Activated CD4-positive, alpha-beta T cell treated with anti-CD3 and anti-CD28 coated beads, Interleukin-2, amount 50 U/mL, for 24 hours (primary cell): ENCODE data around the gene GRIP2.

Experiments
- DNase-seq, 2 donors: peaks; one replicate each; pipeline ENCODE4 v3.0.0-alpha.2; 2020; ENCODE audit warnings: low read depth in 1 of 2, low spot score in 1 of 2

GRIP2 gene

GRCh38 chr3:14539742-14540491 lies at the start of gene GRIP2:
GRIP2 (minus strand) TSS chr3:14540342; CDS start chr3:14540308, 34 bp downstream.
- DNase-seq, result no peak

- DNase-seq, result no peak
Measured at GRCh38 chr3:14588425-14589112, 48.4 kb upstream of the GRIP2 start.

GRCh38 chr3:14587740-14588360 lies 47.7 kb upstream of the GRIP2 start:
- DNase-seq, result no peak

GRCh38 chr3:14586611-14587010 lies 46.5 kb upstream of the GRIP2 start:
- DNase-seq, result no peak

- DNase-seq, result no peak
Measured at GRCh38 chr3:14583548-14584091, 43.5 kb upstream of the GRIP2 start.

GRCh38 chr3:14582045-14582410 lies 41.9 kb upstream of the GRIP2 start:
- no peak for DNase-seq

- DNase-seq, result no peak
Measured at GRCh38 chr3:14581334-14582044, 41.3 kb upstream of the GRIP2 start.

GRCh38 chr3:14577897-14578296 lies 37.8 kb upstream of the GRIP2 start:
- no peak for DNase-seq

GRCh38 chr3:14576163-14576562 lies 36.0 kb upstream of the GRIP2 start:
- no peak for DNase-seq

GRCh38 chr3:14574183-14574582 lies 34.0 kb upstream of the GRIP2 start:
- DNase-seq, result no peak

GRCh38 chr3:14573706-14574105 lies 33.6 kb upstream of the GRIP2 start:
- DNase-seq, result no peak

GRCh38 chr3:14570864-14571263 lies 30.7 kb upstream of the GRIP2 start:
- no peak for DNase-seq

- no peak for DNase-seq
Measured at GRCh38 chr3:14570089-14570488, 29.9 kb upstream of the GRIP2 start.

GRCh38 chr3:14569474-14570000 lies 29.4 kb upstream of the GRIP2 start:
- DNase-seq, result no peak

- DNase-seq, result no peak
Measured at GRCh38 chr3:14568269-14568668, 28.1 kb upstream of the GRIP2 start.

GRCh38 chr3:14566812-14567211 lies 26.7 kb upstream of the GRIP2 start:
- no peak for DNase-seq

- DNase-seq, result no peak
Measured at GRCh38 chr3:14565868-14566588, 25.9 kb upstream of the GRIP2 start.

- DNase-seq, result no peak
Measured at GRCh38 chr3:14564741-14565140, 24.6 kb upstream of the GRIP2 start.

- DNase-seq, result no peak
Measured at GRCh38 chr3:14563946-14564539, 23.9 kb upstream of the GRIP2 start.
